Uterus (tissue), 2 donors: ENCODE results near the gene SRCIN1.
"Not testable (repeated sequence)": the region's sequence is repeated elsewhere in the genome, so short reads cannot be mapped to it uniquely, and the experiment has no call there.

Source experiments
- CTCF ChIP-seq, 4 experiments: fragments of 200-600 bp in 2 of 4; fragments of 450-650 bp in 2 of 4; sonication (generic) in 2 of 4; IDR thresholded peaks; one replicate each; pipeline ENCODE4 v1.5.1; 2016 to 2019; ENCODE audit warnings: antibody characterized with exemption in 4 of 4, mild to moderate bottlenecking in 2 of 4, moderate library complexity in 1 of 4
- POLR2A ChIP-seq, 2 donors: fragments of 450-650 bp; IDR thresholded peaks; one replicate each; pipeline ENCODE4 v1.6.1; 2016; ENCODE audit warnings: antibody characterized with exemption in 2 of 2, mild to moderate bottlenecking in 1 of 2, moderate library complexity in 1 of 2

GRCh38 chr17:38499230-38499629, 106.5 kb downstream of the SRCIN1 start:
- not testable (repeated sequence) for TF ChIP-seq CTCF, POLR2A (IDR thresholded peaks at IDR 0.05)
